Lower leg skin (tissue), 3 donors: ENCODE data around the gene PDE1C.

Experiments
- POLR2A ChIP-seq, 2 donors: fragments of 450-650 bp; IDR thresholded peaks; one replicate each; pipeline ENCODE4 v1.6.1; 2016 to 2017; ENCODE audit warnings: antibody characterized with exemption in 2 of 2, mild to moderate bottlenecking in 1 of 2, moderate library complexity in 1 of 2
- TF ChIP-seq, protein P1 (sequence below), 3 donors: fragments of 450-650 bp; IDR thresholded peaks; one replicate each; pipeline ENCODE4 v1.5.1; 2016; ENCODE audit warnings: antibody characterized with exemption in 3 of 3, mild to moderate bottlenecking in 3 of 3, moderate library complexity in 2 of 3

DNA sequence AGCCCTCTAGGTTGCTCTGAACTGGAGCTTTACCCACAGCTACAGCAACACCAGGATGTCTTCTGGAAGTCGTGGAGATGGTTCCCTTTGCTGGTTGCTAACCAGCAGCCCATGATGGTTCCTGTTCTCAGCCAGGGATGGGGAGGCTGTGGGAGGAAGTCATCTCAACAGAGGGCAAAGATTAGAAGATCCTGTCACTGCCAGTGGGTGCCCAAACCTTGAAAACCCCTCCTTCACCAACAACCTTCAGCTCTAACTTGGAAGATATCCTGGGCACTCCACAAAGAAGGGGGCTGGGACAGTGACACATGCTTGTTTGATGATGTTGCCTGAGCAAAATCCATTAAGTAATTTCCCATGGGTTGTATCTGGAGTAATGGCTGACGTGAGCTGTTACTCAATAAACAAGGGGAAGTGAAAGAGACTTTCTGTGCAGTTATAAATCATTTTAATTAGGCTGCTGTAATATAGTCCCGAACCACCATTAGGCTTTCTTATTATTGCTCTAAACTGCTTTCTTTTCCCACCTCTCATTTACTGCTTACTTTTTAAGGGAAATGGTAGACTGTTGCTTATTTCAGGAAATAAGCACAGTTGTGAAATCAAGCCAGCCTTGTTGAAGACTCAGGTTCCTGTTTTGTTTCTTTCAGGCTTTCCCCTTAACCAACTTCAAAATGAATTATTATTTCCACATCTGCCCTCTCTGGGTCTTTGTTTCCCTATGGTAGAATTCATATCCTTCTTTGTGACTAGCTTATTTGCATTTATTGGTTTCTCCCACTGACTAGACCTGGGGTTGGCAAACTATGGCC is 258.4 kb downstream of the PDE1C start:
- TF ChIP-seq, protein P1, sequence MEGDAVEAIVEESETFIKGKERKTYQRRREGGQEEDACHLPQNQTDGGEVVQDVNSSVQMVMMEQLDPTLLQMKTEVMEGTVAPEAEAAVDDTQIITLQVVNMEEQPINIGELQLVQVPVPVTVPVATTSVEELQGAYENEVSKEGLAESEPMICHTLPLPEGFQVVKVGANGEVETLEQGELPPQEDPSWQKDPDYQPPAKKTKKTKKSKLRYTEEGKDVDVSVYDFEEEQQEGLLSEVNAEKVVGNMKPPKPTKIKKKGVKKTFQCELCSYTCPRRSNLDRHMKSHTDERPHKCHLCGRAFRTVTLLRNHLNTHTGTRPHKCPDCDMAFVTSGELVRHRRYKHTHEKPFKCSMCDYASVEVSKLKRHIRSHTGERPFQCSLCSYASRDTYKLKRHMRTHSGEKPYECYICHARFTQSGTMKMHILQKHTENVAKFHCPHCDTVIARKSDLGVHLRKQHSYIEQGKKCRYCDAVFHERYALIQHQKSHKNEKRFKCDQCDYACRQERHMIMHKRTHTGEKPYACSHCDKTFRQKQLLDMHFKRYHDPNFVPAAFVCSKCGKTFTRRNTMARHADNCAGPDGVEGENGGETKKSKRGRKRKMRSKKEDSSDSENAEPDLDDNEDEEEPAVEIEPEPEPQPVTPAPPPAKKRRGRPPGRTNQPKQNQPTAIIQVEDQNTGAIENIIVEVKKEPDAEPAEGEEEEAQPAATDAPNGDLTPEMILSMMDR (IDR thresholded peaks at IDR 0.05) = no peak
- TF ChIP-seq POLR2A (IDR thresholded peaks at IDR 0.05) = no peak
